Activated CD8-positive, alpha-beta T cell treated with anti-CD3 and anti-CD28 coated beads, Interleukin-2, amount 10 ng/mL, durations not matched to agents 7 days and 5 days (primary cell): Measurements from ENCODE around the gene DNAJC3. TPM values are rescaled to one million over a fixed set of nuclear protein-coding genes. Genes with fewer than 3 reads are reported as not detected.
"Not testable (repeated sequence)": the region's sequence is repeated elsewhere in the genome, so short reads cannot be mapped to it uniquely, and the experiment has no call there.

Experiments
- ATAC-seq: fragments of 150-1000 bp; cut with Tn5 transposase; one replicate; pipeline ENCODE4 v1.10.0; 2021; ENCODE audit warnings: moderate library complexity
- CTCF ChIA-PET: fragments of 350-600 bp; sonication (Branson Sonifier 250); formaldehyde crosslinking; loops from one replicate; lab custom pipeline; 2021; ENCODE audit warnings: antibody characterized with exemption; lab: Charles Lee
- POLR2A ChIA-PET: fragments of 350-600 bp; sonication (Branson Sonifier 250); formaldehyde crosslinking; loops from one replicate; lab custom pipeline; 2021; ENCODE audit warnings: antibody characterized with exemption; lab: Charles Lee
- DNase-seq: peaks from one replicate; pipeline ENCODE4 v3.0.0-alpha.2; 2020
- H3K27ac Mint-ChIP-seq: one replicate; pipeline ENCODE4 v1.8.0; 2021; ENCODE audit warnings: mild to moderate bottlenecking, mixed read lengths
- H3K27me3 Mint-ChIP-seq: one replicate; pipeline ENCODE4 v1.8.0; 2021; ENCODE audit warnings: low read depth, mixed read lengths
- H3K36me3 Mint-ChIP-seq: one replicate; pipeline ENCODE4 v1.8.0; 2021; ENCODE audit warnings: low read depth, mixed read lengths
- H3K4me1 Mint-ChIP-seq: one replicate; pipeline ENCODE4 v1.8.0; 2021; ENCODE audit warnings: low read depth, mixed read lengths
- H3K4me3 Mint-ChIP-seq: one replicate; pipeline ENCODE4 v1.8.0; 2021; ENCODE audit warnings: mild to moderate bottlenecking, mixed read lengths
- H3K9me3 Mint-ChIP-seq: one replicate; pipeline ENCODE4 v1.8.0; 2022; ENCODE audit warnings: mixed read lengths; ENCODE audit not compliant: insufficient read depth
- total RNA-seq, 2 experiments: library from RNA; stranded (reverse); gene quantifications; one replicate each; pipeline ENCODE4 v1.2.3, GENCODE V29; 2021

Gene DNAJC3
- total RNA-seq, 2 experiments from 2014 or later = 17.4 to 17.8 TPM

DNA sequence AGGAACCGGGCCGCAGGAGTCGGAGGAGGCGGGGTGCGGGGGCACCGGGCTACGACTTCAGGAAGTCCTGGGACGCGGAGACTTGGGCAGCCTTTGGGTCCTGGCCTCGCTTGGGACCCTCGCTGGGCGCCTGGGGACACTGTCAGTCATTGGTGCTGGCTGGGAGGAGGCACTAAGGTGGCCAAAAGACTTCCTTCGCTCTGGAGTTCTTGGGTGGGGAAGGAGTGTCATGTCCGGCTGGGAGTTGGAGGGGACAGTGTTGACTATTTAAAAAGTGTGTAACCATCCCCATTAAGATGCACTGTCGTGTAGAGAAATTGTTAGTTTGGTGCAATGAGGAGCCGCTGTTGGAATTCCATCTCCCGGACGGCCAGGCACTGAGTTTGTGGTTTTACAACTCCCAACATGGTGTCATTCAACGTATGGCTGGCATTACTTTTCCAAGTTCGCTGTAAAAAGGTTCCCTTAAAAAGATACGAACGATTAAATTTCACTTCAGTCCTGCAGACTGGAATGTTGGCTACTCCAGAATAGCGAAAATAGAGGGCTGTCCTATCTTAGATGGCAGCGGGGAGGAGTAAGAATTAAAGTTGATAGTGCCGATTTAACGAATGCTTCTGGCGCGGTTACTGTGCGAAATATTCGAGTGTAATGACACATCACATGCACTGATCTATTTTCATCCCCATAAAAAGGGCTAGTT lies 776 bp downstream of the DNAJC3 start:
- Mint-ChIP-seq H3K27ac (peak overlapping the region; percentile 91), H3K9me3 (no peaks in the 10 kb centered on the region), H3K4me1 (peaks cover 43% of the 10 kb centered on the region), H3K27me3 (peaks cover 2% of the 10 kb centered on the region), H3K36me3 (peaks cover 22% of the 10 kb centered on the region), H3K4me3 (peak overlapping the region; percentile 92)
- CTCF ChIA-PET = interaction anchor here (0.7 kb wide), 1 partner anchor 54 kb away, joined by 3 read pairs; no protein-coding TSS in a partner anchor
- ATAC-seq = no peak
- peak; percentile 39 for DNase-seq
- POLR2A ChIA-PET = interaction anchor here (0.7 kb wide), 1 partner anchor 1542 kb away, joined by 3 read pairs; no protein-coding TSS in a partner anchor

GRCh38 chr13:95678967-95679366 lies 2.0 kb downstream of the DNAJC3 start:
- Mint-ChIP-seq H3K27ac (no peak overlapping the region), H3K9me3 (no peaks in the 10 kb centered on the region), H3K4me1 (peaks cover 43% of the 10 kb centered on the region), H3K36me3 (peaks cover 24% of the 10 kb centered on the region), H3K4me3 (peak overlapping the region; percentile 92), H3K27me3 (no peaks in the 10 kb centered on the region)
- ChIA-PET CTCF (no interaction called here), POLR2A (no interaction called here)
- DNase-seq (no peak), ATAC-seq (no peak)

DNA sequence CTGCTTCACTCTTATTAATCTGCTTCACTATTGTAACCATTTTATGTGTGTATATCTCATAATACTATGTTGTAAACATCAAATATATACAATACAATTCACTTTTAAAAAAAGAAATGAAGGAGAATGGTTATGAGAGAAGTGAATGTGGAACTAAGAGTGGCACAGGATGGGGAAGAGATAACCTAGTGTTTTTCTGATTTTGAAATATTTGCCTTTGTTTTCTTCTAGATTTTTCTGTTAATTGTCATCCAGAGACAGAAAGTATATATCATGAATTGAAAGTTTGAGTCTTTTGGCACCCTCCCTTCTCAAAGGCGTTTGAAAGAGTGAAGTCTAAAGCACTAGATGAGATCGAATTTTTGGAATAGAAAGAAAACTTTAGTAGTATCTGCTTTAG lies 2.8 kb downstream of the DNAJC3 start:
- Mint-ChIP-seq H3K4me3 (no peak overlapping the region), H3K4me1 (peaks cover 42% of the 10 kb centered on the region), H3K36me3 (peaks cover 26% of the 10 kb centered on the region), H3K9me3 (no peaks in the 10 kb centered on the region), H3K27me3 (no peaks in the 10 kb centered on the region), H3K27ac (no peak overlapping the region)
- CTCF ChIA-PET = no interaction called here
- no peak for ATAC-seq
- POLR2A ChIA-PET = no interaction called here
- no peak for DNase-seq

- ATAC-seq (no peak), DNase-seq (no peak)
- Mint-ChIP-seq H3K27ac (no peak overlapping the region), H3K4me3 (no peak overlapping the region), H3K4me1 (peaks cover 26% of the 10 kb centered on the region), H3K36me3 (peaks cover 48% of the 10 kb centered on the region), H3K27me3 (no peaks in the 10 kb centered on the region), H3K9me3 (peaks cover 20% of the 10 kb centered on the region)
- POLR2A ChIA-PET = no interaction called here
- CTCF ChIA-PET = no interaction called here
Measured at GRCh38 chr13:95684418-95684817, 7.5 kb downstream of the DNAJC3 start.

- peaks cover 26% of the 10 kb centered on the region for H3K4me1 Mint-ChIP-seq
- H3K9me3 Mint-ChIP-seq = peaks cover 24% of the 10 kb centered on the region
- CTCF ChIA-PET, DNase-seq, H3K4me3 Mint-ChIP-seq, H3K27ac Mint-ChIP-seq, ATAC-seq, POLR2A ChIA-PET, H3K27me3 Mint-ChIP-seq: not testable (repeated sequence)
- peaks cover 50% of the 10 kb centered on the region for H3K36me3 Mint-ChIP-seq
Measured at GRCh38 chr13:95684960-95685359, 8.0 kb downstream of the DNAJC3 start.

DNA sequence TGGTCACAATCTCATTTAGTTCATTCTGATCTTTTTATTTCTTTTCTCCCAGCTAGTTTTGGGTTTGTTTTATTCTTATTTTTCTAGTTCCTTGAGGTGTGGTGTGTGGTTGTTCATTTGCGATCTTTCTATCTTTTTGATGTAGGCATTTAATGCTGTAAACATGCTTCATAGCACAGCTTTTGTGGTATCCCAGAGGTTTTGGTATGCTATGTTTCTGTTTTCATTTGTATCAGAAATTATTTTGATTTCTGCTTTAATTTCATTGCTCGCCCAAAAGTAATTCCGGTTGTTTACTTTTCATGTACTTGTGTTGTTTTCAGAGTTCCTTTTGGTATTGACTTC lies 12.6 kb downstream of the DNAJC3 start:
- POLR2A ChIA-PET = no interaction called here
- Mint-ChIP-seq H3K9me3 (peaks cover 24% of the 10 kb centered on the region), H3K4me3 (no peak overlapping the region), H3K27ac (peak overlapping the region; percentile 48), H3K27me3 (no peaks in the 10 kb centered on the region), H3K4me1 (peaks cover 21% of the 10 kb centered on the region), H3K36me3 (peaks cover 42% of the 10 kb centered on the region)
- no peak for DNase-seq
- CTCF ChIA-PET = interaction anchor here (0.6 to 0.7 kb wide), 2 partner anchors 418 to 1225 kb away, joined by 3 to 4 read pairs; no protein-coding TSS in a partner anchor
- no peak for ATAC-seq

DNA sequence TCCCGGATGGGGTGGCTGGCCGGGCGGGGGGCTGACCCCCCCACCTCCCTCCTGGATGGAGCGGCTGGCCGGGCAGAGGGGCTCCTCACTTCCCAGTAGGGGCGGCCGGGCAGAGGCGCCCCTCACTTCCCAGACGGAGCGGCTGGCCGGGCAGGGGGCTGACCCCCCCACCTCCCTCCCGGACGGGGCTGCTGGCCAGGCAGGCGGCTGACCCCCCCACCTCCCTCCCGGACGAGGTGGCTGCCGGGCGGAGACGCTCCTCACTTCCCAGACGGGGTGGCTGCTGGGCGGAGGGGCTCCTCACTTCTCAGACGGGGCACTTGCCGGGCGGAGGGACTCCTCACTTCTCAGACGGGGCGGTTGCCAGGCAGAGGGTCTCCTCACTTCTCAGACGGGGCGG lies 14.0 kb downstream of the DNAJC3 start:
- H3K9me3 Mint-ChIP-seq = peaks cover 24% of the 10 kb centered on the region
- H3K27me3 Mint-ChIP-seq, POLR2A ChIA-PET, CTCF ChIA-PET, ATAC-seq, DNase-seq, H3K4me3 Mint-ChIP-seq, H3K27ac Mint-ChIP-seq: not testable (repeated sequence)
- peaks cover 21% of the 10 kb centered on the region for H3K4me1 Mint-ChIP-seq
- peaks cover 35% of the 10 kb centered on the region for H3K36me3 Mint-ChIP-seq

DNA sequence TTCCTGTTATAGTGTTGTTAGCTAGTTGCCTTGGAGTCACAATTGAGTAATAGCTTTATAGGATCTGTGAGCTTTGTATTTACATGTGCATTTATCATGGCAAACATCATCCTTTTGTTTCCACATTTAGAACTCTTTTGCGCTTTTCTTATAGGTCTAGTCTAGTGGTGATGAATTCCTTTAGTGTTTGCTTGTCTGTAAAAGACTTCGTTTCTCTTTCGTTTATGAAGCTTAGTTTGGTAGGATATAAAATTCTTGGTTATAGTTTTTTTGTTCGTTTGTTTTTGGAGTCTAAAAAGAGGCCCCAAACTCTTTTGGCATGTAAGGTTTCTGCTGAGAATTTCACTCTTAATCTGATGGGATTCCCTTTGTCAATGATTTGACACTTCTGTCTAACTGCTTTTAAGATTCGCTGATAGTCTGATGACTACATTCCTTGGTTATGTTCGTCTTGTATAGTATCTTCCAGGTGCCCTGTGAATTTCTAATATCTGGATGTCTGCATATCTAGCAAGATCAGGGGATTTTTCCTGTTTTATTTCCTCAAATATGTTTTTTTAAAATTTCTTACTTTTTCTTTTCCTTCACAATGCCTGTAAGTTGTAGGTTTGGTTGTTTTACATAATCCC lies 20.2 kb downstream of the DNAJC3 start:
- Mint-ChIP-seq H3K36me3 (peaks cover 18% of the 10 kb centered on the region), H3K27ac (no peak overlapping the region), H3K4me1 (no peaks in the 10 kb centered on the region), H3K9me3 (no peaks in the 10 kb centered on the region), H3K4me3 (no peak overlapping the region), H3K27me3 (no peaks in the 10 kb centered on the region)
- DNase-seq (no peak), ATAC-seq (no peak)
- ChIA-PET CTCF (interaction anchor here (1.4 kb wide), 1 partner anchor 13 kb away, joined by 5 read pairs; no protein-coding TSS in a partner anchor), POLR2A (no interaction called here)

DNA sequence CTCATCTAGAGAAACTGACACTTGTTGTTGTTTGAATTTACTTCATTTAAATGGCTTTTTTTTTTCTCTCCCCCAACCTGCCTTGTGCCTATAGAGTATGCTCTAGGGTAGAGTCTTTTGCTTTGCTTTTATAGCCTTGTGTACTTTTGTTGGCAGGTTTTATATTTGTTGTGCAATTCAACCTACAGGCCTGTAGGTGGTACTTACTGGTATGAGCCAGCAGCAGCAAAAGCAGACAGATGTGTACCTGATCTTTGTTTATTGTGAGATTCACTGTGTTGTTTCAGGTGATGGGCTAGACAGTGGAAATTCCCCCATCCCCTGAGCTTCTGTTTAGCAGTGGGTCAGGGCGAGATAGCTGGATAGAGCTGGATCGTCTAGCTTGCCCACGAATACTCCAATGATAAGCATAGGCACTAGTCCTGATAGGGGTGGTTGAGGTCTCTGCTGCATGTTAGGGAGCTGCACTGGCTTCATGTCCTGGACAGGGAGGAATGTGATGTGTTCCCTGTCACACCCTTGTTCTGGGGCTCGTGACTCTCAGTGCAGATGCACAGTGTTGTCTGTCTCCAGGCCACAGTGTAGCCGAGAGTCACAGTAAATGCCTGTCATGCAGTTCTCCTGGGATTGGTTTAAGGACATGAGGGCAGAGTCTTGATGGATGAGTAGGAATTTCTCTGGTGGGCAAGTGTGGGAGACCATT lies 21.3 kb downstream of the DNAJC3 start:
- ATAC-seq (no peak), DNase-seq (no peak)
- H3K27ac Mint-ChIP-seq = no peak overlapping the region
- H3K4me3 Mint-ChIP-seq = no peak overlapping the region
- peaks cover 17% of the 10 kb centered on the region for H3K36me3 Mint-ChIP-seq
- H3K4me1 Mint-ChIP-seq = peaks cover 4% of the 10 kb centered on the region
- CTCF ChIA-PET = interaction anchor here (1.4 kb wide), 1 partner anchor 12 kb away, joined by 5 read pairs; no protein-coding TSS in a partner anchor
- POLR2A ChIA-PET = no interaction called here
- H3K27me3 Mint-ChIP-seq = no peaks in the 10 kb centered on the region
- H3K9me3 Mint-ChIP-seq = no peaks in the 10 kb centered on the region

DNA sequence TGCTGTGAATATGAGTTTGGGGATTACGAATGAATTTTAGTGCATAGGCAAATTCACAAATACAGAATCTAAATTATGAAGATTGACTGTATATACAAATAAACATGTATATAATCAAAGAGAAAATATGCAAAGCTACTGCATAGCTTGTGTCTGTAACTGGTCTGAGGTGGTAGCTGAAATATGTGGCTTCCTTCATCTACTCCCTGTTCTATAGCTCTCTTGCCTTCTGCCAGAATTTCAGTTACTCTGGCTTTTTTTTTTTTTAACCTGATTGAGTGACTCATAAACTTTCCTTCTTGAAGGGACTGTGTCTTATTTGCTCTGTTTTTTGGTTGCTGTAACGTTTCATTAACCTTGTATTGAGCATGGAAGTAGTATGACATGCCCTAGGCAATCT lies 26.6 kb downstream of the DNAJC3 start:
- ChIA-PET CTCF (no interaction called here), POLR2A (interaction anchor here (1.9 kb wide), 1 partner anchor 27 kb away, joined by 5 read pairs; the partner anchor contains the start of gene DNAJC3)
- no peak overlapping the region for H3K4me3 Mint-ChIP-seq
- no peaks in the 10 kb centered on the region for H3K9me3 Mint-ChIP-seq
- no peak overlapping the region for H3K27ac Mint-ChIP-seq
- DNase-seq = no peak
- no peak for ATAC-seq
- no peaks in the 10 kb centered on the region for H3K27me3 Mint-ChIP-seq
- peaks cover 10% of the 10 kb centered on the region for H3K36me3 Mint-ChIP-seq
- H3K4me1 Mint-ChIP-seq = peaks cover 26% of the 10 kb centered on the region

DNA sequence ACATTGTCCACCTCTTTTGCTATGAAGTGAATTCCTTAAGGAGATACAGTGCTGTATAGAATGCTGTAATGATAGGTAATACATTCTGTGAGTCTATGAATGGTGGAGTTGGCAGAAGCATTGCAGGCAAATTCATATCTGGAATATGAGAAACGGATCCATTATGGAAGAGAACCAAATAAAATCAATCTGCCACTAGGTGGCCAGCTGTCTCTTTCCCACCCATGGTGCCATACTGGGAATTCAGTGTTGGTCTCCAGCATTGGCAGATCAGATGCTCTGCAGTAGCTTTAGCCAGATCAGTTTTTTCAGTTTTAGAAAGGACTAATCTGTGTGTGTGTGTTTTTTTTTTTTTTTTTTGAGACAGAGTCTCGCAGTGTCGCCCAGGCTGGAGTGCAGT lies 27.6 kb downstream of the DNAJC3 start:
- Mint-ChIP-seq H3K36me3 (peaks cover 2% of the 10 kb centered on the region), H3K4me3 (no peak overlapping the region), H3K4me1 (peaks cover 26% of the 10 kb centered on the region), H3K27me3 (no peaks in the 10 kb centered on the region), H3K9me3 (no peaks in the 10 kb centered on the region), H3K27ac (no peak overlapping the region)
- DNase-seq (no peak), ATAC-seq (no peak)
- ChIA-PET POLR2A (interaction anchor here (1.9 kb wide), 1 partner anchor 28 kb away, joined by 5 read pairs; the partner anchor contains the start of gene DNAJC3), CTCF (interaction anchor here (0.6 to 1.1 kb wide), 2 partner anchors 129 to 1519 kb away, joined by 3 read pairs; no protein-coding TSS in a partner anchor)
